HTERT RPE-1 (cell line): ENCODE results near the gene RCOR2.

Experiments
- in situ Hi-C: fragments of 300-500 bp; cut with MboI; formaldehyde crosslinking; loops from 4 replicates; pipeline ENCODE4 v1.14.3; 2020; ENCODE audit warnings: low sequenced_read_pairs

RCOR2 gene

GRCh38 chr11:63923319-63923718 lies 6.4 kb upstream of the RCOR2 start:
- in situ Hi-C loops = no loop called here

DNA sequence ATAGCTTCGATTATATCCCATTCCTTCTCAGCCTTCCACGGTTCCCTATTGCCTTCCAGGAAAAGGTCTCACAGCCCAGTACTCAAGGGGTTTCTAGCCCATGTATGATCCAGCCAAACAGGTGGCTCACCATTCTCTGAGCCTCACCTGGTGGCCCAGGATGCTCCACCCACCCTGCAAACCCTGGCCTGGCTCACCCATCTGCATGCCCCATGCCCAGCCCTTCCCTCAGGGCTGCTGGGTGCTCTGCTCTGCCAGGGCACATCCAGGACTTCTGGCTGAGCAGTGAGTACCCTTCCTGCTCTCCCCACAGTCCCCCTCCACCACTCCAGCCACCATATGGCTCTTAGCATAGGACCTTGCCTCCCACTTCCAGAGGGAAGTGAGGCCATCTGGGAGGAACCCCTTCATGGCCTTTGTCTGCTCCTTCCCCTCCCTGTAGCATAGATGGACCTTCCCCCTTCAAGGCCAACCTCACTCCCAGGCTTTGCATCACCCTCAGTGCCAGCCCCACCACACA lies 5.8 kb upstream of the RCOR2 start:
- in situ Hi-C loops = no loop called here

DNA sequence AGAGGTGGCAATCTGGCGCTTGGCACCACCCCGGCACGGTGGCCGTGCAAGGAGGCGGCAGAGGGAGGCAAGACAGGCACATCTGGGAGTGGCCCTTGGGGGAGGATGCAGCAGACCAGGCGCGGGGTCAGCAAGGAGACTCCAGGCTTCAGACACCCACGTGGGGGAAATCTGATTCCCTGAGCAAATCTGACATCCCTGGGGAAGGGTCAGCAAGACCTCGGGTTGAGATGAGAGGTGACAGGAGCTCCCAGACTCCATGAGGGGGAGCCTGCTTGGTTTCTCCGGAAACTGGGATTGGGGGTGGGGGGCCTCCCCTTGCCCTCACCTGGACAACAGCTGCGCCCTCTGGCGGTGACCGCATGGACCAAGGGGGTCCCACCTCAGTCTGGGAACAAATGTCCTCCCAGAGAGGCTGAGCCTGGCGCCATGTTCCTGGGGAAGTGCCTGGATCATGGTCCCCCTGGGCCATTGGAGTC lies 4.0 kb upstream of the RCOR2 start:
- in situ Hi-C loops = no loop called here

GRCh38 chr11:63920126-63920938 lies 3.4 kb upstream of the RCOR2 start:
- in situ Hi-C loops = no loop called here

- in situ Hi-C loops = no loop called here
Measured at GRCh38 chr11:63919267-63920125, 2.5 kb upstream of the RCOR2 start.

DNA sequence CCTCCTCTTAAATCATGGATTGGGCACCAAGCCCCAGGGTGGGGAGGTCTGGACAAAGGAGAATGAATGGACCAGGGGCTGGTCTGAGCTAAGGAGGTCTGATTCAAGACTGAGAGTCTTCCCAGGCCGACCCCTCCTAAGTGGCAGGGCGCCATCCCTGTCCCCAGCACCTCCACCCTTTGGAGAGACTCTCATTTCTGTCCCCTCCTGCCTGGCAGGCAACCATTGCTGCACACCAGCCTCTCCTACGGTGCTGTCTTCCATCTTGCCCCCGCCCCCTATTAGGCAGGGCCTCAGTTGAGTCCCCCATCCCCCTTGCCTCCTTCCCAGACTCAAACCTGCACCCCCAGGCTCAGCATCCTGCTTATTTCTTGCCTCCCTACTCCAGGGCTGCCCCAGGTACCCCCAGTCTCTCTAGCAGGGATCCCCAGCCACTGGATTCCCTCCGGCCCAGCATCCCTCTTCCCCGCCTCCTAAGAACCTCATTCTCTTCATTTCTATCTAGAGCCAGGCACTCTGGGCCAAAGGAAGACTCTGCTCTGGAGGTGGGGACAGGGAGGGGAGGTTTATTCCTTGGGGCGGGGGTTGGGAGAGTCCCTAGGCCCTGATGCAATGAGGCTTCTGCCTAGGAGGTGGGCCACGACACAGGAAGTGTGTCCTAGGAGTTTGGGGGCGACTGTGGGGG lies 1.7 kb upstream of the RCOR2 start:
- in situ Hi-C loops = no loop called here

GRCh38 chr11:63917692-63918506 lies 935 bp upstream of the RCOR2 start:
- in situ Hi-C loops = no loop called here

- in situ Hi-C loops = no loop called here
Measured at GRCh38 chr11:63915961-63916836, 765 bp downstream of the RCOR2 start.

GRCh38 chr11:63914896-63915691 lies 1.9 kb downstream of the RCOR2 start:
- in situ Hi-C loops = no loop called here

- in situ Hi-C loops = no loop called here
Measured at GRCh38 chr11:63913866-63914830, 2.8 kb downstream of the RCOR2 start.

DNA sequence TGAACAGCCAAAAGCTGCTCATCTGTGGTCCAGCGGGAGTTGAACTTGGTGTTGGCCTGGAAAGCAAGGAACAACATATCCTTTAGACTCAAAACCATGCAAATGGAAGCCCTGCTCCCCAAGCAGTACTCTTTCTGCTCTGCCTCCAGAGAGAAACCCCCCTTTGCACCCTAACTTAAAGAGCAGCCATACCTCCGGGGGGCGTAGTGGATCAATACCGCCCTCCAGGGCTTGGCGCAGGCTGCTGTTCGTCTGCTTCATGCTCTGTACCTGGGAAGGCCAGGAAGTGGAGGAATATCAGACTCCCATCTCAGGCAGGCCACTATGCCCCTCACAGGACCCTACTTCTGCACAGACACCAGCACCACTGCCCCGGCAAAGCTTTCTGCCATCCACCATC lies 4.3 kb downstream of the RCOR2 start:
- in situ Hi-C loops = no loop called here

- in situ Hi-C loops = no loop called here
Measured at GRCh38 chr11:63911876-63912275, 5.1 kb downstream of the RCOR2 start.

GRCh38 chr11:63911440-63911839 lies 5.5 kb downstream of the RCOR2 start:
- in situ Hi-C loops = no loop called here

GRCh38 chr11:63910675-63911074 lies 6.3 kb downstream of the RCOR2 start:
- in situ Hi-C loops = no loop called here

DNA sequence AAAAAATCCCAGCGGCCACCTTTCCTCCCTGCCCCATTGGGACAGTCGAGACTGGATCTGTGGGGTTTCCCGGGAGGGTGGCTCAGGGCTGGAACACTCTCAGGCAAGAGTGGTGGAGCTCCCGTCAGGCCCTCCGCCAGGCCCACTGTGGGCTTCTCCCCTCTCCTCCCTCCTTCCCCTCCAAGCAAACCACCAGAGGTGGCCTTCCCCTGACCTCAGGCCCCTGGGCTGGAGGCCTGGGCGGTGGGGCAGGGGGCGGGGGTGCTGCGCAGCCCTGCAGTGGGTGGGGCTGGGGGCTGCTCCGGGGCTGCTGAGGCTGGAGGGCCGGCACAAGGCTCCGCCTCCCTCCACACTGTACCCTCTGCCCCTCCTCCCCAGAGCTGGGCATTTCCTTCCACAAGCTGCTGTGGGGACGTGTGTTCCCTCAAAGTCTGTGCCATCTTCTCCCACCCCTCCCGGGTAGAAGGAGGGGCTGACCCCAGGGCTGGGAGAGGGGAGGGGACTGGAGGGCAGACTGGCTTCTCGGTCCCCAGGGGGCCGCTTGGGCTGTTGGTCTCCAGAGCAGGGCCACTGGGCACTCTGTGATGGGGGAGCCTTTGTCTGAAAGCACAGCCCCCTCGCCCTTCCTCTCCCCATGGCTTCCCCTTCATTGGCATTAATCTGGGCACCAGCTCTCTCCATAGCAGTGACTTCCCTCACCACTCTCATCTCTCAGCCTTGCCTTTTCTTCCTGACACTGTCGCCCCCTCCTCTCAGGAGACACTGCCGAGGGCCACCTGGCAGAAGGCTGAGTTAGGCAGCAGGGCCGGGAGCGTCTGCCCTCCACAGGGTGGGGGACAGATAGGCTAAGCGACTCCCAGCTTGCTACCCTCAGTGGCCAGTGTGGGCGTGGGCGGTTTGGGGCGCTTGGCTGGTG lies 7.1 kb downstream of the RCOR2 start:
- in situ Hi-C loops = no loop called here

DNA sequence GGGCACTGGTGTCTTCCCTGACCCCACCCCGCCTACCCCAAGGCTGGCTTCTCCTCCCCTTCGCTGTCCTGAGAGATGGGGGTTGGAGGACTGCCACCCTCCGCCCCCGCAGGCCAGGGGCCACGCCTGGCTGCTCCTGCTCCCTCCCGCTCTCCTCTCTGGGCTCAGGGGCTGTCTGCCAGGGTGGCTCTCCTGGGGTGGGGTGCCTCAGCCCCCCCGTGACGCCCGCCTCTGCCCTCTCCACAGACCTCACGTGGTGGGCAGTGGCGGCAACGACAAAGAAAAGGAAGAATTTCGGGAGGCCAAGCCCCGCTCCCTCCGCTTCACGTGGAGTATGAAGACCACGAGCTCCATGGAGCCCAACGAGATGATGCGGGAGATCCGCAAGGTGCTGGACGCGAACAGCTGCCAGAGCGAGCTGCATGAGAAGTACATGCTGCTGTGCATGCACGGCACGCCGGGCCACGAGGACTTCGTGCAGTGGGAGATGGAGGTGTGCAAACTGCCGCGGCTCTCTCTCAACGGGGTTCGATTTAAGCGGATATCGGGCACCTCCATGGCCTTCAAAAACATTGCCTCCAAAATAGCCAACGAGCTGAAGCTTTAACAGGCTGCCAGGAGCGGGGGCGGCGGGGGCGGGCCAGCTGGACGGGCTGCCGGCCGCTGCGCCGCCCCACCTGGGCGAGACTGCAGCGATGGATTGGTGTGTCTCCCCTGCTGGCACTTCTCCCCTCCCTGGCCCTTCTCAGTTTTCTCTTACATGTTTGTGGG lies 8.1 kb downstream of the RCOR2 start:
- in situ Hi-C loops = no loop called here
